Renal pelvis (tissue), 4 donors: ENCODE measurements around the gene BTN2A1. TPM values are rescaled to one million over a fixed set of nuclear protein-coding genes. Genes with fewer than 3 reads are reported as not detected.
A peak's percentile ranks its signal among the peaks of the same experiment; 100 is the strongest.

Experiments
- DNase-seq: peaks from one replicate; pipeline ENCODE4 v3.0.0-alpha.2; 2013
- polyA plus RNA-seq, 3 donors: library from polyadenylated mRNA; unstranded; fragments of 120-200 nt; gene quantifications; one replicate each; pipeline ENCODE4 v1.2.1, GENCODE V29; 2013; ENCODE audit not compliant: insufficient read length in 3 of 3

The BTN2A1 gene
- polyA plus RNA-seq, 3 donors: 27.8 to 35.3 (median 34.3) TPM

DNA sequence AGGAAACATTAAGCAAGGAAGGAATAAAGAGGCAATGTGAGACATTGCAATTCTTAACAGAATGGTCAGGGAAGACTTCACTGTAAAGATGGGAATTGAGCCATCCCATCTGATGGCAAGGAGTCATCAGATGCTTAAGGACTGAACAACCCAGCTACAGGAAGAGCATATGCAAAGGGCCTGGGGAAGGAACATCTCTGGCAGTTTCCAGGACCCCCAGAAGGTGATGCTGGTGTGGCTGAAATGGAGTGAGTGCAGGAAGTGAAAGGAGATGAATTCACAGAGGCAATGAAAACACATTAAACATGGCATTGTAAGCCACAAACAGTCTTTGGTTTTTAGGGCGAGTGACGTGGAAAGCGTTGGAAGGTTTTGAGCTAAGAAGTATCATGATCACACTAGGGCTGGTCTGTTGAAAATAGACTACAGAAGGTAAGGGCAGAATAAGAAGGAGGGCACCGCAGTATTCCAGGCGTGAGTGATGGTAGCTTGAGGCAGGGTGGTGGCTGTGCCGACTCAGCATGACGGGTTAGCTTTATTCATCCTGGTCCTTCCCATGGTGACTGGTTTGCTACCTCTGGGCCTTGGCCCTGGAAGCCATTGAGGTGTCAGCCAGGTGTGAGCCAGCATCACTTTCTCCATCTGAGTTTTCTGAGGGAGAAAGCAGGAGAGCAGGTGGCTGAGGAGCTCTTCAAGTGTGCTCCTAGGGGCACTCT lies 6.8 kb downstream of the BTN2A1 start:
- DNase-seq: no peak

DNA sequence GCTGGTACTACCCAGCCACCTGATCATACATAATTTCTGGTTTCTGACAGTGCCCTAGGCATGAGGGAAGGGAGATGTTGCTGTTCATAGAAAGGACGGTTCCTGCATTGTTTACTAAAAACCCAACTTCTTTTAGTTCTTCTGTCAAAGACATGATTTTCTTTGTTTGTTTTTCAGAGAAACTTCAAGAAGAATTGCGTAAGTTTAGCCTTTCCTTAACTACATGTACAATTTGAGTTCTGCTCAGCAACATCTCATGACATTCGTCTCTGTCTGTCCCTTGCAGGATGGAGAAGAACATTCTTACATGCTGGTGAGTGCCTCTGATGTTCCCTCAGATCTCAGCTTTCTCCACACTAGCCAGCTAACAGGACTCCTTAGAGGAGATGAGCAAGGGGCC lies 8.0 kb downstream of the BTN2A1 start:
- DNase-seq: no peak

DNA sequence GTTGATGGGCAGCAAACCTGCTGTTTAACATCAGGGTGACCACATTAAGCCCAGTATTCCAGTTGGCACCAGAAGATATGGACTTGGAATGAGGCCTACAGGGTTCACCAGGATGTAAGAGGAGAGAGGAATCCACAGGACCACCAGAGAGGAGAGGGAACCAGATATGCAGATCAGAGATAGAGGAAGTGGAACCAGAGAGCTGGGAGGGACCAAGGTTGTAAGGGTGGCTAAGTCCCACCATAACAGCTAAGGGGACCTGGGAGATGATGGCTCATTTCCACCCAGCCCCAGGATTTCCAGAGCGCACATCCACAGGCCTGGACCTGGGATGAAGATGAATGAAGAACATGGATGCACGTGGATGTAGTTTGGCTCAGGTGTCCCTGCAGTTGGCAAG lies 11.1 kb downstream of the BTN2A1 start:
- no peak for DNase-seq

DNA sequence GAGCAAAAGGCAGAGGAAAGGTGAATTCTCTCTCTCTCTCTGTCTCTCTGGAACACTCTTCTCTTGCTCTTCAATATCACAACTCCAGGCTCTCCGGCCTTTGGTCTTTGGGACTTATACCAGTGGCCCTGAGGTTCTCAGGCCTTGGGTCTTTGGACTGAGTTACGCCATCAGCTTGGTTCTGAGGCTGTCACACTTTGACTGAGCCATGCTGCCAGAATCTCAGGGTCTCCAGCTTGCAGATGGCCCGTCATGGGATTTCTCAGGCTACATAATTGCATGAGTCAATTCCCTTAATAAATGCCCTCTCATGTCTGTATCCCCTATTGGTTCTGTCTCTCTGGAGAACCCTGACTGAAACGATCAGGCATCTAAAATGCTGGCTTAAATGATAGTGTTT lies 12.9 kb downstream of the BTN2A1 start:
- DNase-seq: no peak

DNA sequence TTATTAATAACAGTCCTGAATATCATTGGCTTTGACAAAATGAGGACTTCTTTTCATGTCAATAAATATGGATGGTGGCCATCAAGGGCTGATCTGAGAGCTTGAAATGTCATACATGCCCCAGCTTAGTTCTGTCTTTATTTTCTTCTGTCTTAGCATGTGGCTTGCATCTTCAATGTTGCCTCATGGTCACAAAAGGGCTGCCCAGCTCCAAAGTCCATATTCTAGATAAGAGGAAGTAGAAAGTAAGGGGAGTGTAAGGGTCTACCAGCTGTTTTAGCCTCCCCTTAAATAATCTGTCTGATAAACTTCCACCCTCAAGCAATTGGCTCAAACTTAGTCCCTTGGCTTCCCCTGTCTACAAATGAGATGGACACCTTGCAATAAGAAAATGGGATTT lies 14.2 kb downstream of the BTN2A1 start:
- no peak for DNase-seq

DNA sequence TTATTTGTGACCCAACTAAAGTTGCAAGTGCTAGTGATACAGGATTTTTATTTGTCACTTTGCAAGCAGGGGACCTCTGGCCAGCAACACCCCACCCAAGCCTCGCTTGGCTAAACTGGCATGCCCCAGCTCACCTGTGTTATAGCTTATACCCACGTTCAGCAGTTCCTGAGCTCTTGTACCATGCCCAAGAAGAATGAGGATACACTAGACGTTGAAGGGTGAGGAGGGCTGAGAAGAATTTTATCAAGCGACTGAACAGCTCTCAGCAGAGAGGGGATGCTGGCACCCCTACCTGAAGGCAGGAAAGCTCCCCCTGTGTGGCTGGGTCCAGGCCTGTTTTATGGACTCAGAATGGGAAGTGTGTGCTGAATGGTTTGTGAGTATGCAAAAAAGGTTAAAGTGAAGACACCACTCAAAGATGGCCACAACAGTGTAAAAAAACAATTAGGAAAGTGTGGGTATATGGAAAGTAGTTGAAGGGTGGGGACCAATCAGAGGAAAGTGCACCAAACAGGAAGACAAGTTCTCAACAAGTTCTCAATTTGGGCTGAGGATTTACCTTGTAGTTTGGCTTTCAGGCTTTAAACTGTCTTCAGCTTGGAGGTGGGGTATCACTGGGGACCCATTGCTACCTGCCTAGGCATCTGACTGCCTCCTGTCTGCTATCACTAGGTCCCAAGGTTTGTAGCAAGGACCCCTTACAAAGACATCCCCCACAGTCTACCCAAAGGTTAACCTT lies 15.0 kb downstream of the BTN2A1 start:
- no peak for DNase-seq

DNA sequence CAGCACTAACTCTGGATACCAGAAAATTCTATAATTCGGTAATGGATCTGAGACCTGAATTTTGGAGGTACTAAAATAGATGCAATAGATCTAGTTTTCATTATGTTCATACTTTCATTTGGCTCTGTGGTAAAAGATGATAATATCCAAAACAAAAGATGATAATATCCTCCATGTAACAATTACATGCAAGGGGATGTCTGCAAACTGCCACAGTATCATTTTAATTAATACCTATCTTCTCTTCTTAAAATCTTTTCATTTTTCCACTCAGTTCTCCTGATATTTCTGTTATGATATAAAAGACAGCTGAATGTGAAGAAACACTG lies 15.6 kb downstream of the BTN2A1 start:
- DNase-seq: no peak

DNA sequence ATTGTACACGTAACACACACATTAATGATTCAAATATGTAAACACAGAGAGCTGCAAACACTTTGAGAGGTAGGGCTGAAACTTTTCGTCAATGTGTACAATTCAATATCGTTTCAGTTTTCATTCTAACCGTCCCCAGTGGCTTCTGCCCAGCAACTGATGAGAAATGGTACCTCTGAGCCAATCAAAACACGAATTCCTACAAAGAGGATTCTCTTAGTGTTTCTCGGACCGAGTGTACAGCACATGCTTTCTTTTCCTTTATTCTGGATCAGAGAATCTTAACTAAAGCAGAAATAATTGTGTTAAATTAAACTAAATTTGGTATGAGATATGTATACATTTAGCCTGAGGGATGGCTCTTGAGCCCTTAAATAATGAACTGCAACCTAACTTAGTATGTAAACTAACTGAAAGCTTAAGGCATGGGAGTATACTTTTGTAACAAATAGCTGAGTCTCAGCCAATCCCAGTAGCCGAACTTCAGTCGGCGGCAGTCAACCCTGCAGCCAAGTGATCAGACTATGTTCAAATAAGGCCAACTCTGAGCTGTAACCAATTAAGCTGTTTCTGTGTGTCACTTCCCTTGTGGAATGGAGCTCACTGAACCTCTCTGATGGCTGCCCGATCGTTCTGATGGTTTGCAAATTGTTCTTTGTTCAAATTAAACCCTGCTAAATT lies 16.1 kb downstream of the BTN2A1 start:
- peak; percentile 89 for DNase-seq

DNA sequence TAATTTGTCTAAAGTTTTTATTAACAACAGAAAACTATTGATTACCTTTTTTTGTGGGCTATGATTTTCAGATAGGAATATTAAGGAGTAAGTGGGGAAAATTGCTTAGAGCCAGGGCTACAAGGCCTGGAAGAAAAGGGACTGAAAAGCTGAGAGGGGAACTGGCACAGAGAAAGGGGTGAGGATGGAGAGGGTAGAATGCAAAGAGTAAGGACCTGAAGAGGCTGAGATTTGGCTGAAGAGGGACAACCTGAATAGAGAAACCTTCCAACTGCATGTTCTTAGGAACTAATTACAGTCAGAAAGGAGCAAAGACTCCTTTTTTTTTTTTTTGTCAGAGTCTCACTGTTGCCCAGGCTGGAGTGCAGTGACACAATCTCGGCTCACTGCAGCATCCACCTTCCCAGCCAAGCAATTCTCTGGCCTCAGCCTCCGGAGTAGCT lies 16.7 kb downstream of the BTN2A1 start:
- DNase-seq: no peak

DNA sequence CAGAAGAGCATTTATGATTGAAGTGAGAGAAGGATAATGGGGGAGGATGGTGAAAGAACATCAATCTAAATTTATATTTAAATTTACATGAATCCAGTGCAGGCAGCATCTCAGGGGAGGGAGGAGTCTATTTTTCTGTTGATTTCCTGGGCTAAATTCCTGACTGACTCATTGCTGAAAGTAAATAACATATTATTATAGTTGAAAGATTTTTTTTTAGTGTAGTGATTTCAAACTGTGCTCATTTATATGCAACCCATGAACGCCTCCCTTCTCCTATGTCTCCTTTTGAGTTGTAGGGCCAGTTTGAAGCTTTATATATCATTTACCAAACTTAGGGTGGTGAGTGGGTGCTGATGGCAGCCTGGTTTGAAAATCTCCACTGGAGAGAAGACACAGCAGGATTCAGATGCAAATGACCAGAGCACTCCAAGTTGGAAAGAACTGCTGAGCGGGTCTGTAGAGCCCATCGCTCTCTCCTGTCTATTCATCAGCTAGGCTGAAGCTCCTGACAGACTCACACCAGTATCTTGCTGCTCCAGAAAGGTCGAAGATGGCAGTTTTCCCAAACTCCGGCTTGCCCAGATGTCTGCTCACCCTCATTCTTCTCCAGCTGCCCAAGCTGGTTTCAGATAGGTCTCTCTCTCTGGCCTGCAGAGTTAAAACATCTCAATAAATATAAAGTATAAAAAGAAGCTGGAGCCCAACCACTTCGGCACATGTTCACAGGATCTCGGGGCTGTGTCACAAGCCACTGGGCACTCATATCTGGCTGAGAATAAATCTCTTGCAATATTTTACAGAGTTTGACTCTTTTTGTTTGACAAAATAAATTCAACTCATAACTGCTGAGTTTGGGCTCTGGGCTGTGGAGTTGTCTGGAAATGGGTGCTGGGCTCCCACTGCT lies 18.3 kb downstream of the BTN2A1 start:
- no peak for DNase-seq

DNA sequence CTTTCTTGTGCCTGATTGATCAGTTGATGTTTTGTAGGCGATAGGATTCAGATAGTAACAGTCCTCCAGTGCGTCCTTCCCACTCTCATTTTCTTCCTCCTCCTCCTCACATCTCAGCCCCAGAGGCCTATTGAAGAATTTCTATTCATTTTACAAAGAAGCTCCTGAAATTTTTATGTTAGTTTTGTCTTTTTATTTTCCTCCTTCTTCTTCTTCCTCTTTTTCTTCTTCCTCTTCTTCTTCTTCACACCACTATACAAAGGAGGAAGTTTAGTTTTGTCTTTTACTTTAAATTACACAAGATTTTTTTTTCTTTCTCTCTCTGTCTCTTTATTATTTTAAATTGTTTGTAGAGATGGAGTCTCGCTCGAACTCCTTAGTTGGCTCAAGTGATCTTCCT lies 19.1 kb downstream of the BTN2A1 start:
- DNase-seq: no peak

DNA sequence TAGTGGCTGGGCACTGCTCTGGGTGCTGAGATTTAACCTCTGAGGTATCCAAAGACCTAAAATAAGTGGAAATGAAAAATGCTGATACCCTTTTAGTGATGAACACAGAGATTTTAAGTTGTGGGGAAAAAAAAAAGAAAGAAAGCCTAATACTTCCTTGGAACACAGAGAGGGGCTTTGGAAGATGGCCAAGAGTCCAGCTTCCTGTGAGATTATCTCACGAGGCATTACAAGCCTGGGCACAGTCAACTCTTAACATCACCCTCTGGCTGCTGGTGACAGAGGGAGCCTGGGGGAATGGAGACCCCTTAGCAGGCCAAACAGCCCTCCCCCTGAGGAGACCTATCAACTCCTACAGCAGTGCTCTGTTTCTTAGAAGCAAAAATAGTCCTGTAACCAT lies 19.7 kb downstream of the BTN2A1 start:
- no peak for DNase-seq

DNA sequence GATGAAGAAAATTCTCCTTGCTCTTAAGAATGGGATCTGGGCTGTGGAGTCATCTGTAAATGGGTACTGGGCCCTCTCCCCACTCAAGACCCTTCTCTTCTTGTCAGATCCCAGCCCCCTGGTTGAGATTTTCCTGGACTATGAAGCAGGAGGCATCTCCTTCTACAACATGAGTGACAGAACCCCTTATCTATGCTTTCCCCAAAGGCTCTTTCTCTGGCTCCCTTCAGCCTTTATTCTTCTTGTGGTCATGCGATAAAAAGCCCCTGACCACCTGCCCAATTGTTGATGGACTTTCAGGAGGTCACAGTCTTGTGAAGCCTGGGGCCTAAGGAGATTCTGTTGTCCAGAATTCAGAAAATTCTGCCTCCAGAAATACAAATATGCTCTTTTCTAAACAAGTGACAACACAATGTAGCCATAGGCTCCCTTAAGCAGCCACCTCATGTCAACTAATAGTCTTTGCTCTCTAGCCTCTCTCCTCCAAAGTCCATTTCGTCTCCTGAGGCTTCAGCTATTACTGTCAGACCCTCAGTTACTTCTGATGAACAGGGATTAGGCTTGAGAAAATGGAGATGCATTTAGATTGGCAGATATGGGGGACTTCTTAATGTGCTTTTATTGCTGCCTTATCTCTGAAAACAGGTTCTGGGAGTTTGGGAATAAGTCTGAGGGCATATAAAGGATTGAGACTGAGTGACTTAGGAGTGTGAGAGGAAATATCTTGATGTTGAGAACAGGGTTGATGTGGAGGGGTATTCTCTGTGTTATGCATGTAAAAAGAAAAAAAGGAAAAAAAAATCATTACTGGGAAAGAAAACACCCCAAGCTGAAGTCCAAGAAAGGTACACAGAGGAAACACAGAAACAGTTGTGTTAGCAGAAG lies 20.6 kb downstream of the BTN2A1 start:
- DNase-seq: no peak

DNA sequence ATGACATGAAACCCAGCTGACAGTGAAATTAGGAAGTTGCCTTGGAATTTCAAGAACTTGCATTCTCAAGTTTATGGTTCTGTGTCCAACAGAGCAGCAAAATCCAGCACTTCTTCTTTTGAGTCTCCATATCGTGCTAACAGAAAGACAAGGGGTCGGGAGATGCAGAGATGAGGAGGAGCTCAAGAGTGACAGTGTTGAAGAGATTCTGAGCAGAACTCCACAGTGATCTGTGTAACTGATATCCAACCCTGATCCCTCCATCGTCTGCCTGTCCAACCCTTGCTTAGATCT lies 21.2 kb downstream of the BTN2A1 start:
- no peak for DNase-seq

DNA sequence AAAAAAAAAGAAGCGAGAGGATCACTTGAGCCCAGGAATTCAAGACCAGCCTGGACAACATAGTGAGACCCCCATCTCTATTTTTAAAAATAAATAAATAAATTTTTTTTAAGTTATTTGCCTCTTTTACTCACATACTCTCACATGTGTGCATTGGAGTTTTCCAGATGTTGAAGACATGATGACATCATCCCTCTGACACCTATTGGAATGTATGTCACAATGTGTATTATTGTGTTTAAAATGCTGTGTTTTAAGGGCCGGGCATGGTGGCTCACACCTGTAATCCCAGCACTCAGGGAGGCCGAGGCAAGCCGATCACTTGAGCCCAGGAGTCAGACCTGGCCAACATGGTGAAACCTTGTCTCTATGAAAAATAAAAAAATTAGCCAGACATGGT lies 24.6 kb downstream of the BTN2A1 start:
- DNase-seq: no peak

DNA sequence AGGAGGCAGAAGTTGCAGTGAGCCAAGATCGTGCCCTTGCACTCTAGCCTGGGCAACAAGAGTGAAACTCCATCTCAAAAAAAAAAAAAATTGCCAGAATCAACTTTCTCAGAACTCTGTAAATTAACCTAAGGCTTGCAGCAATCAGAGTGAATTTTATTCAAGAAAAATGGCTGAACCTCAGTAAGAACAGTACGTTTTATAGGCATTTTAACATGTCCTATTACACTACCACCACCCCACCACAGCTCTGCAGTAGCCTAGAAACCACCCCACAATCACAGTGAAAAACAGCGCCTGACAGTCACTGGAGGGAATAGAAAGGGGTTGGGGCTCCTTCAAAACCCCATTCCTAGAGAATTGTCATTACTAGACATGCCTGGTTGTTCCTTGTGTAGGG lies 26.0 kb downstream of the BTN2A1 start:
- DNase-seq: no peak

DNA sequence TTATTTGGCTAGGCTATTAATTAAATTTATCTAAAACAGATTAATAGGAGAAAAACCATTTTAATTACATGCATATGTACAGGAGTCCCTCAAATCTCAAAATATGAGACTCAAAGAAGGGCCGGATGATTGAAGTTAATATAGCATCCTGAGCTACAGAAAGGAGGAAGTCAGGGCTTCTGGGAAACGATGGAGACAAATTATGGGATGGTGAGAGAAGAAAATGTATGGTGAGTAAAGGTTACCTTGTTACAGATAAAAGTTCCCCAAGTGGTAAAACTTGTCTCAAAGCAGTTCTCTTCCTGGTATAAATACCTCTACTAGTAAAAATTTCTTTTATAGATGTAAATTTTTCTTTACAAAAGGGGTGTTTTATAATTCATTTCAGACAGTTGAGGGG lies 26.4 kb downstream of the BTN2A1 start:
- no peak for DNase-seq

DNA sequence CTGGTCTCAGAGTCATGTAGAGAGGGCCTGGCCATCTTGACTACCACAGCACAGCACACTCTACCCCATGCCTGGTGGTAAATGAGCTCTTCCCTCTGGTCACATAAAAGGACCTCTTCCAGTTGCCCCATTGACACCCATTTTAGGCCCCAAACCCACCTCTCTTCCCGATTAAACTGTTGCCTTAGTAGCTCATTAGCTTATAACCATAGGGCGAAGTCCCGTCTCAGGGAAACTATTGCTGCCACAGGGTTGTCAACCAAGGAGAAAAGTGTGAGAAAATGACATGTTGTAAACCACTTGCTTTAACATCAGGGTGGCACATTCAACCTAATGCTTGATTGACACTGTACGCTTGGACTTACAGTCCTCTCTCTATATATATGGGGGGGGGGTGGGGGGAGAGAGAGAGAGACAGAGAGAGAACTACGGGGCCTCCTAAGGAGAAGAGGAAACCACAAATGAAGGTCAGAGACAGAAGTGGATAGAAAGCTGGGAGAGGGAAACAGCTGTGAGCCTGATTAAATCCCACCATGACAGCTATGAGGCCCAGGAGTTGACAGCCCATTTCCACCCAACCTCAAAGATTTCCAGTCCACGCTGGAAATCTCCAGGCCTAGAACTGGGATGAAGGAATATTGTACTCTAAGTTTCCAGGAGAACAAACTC lies 27.5 kb downstream of the BTN2A1 start:
- DNase-seq: no peak

DNA sequence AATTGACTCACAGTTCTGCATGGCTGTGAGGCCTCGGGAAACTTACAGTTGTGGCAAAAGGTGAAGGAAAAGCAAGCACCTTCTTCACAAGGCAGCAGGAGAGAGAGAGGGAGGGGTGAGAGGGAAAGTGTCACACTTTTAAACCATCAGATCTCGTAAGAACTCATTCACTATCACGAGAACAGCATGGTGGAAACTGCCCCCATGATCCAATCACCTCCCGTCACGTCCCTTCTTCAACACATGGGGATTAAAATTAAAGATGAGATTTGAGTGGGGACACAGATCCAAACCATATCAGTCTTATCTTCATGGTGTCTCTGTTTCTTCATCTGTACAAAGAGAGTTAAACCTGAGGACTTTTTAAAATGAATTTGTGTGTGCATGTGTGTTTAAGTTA lies 28.6 kb downstream of the BTN2A1 start:
- no peak for DNase-seq

DNA sequence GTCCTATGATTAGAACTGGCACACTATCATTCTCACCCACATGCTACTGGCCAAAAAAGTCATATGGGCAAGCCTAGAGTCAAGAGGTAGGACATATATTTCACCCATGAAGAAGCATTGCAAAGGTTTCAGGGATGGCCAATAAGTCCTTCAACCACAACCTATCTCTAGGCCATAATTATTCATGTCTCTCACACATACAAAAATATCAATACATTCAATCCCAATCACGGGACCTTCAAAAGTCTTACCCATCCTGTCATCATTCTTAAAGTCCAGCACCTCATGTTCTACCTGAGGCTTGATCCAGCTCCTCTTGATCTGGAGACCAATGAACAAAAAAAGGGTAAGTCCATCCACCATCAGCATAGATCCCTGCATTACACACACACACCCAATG lies 29.7 kb downstream of the BTN2A1 start:
- DNase-seq: no peak
